ENCODE measurements around the gene PKP1. TPM values are rescaled to one million over a fixed set of nuclear protein-coding genes. Genes with fewer than 3 reads are reported as not detected.

Gene PKP1
- polyA plus RNA-seq, 3 donors, result not detected

DNA sequence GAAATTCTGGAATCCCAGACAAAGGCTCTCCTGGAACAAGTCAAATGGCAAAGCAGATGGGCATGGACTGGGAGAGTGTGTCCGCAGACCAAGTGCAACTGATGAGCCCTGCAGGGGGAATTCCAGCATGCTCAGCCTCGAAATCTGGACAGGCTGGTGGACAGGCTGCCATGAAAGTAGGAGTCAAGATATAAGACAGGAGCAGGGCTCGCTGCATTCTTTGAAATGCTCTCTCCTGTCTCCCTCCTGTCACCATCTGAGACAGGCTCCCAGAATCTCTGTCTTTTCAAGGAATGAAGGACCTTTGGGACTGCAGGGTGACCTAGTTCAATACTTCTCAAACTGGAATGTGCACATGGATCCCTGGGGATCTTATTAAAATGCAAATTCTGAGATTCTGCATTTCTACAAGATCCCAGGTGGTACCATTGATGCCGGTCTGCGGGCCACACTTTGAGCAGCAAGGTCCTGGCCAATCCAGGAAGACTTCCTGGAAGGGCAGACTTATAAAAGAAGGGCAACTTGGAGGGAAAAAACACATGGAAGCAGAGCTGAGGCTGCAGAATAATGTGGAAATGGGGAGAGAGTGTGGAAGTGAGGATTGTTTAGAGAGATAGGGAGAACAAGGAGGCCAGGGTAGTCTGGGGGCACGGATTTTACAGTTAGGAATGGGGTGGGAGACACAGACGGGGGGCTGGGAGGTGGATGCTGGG, 64.3 kb downstream of the PKP1 start:
- WGBS (ENCODE audit: insufficient coverage), result 23% methylated on average over 4 of the region's 7 CpGs
- Mint-ChIP-seq H3K27ac (no peak overlapping the region), H3K27me3 (ENCODE audit: low read depth in 3 of 3) (peaks cover 9 to 20% (median 11%) of the 10 kb centered on the region in 3 donors), H3K9me3 (no peaks in the 10 kb centered on the region), H3K36me3 (no peaks in the 10 kb centered on the region), H3K4me1 (no peaks in the 10 kb centered on the region), H3K4me3 (no peak overlapping the region)
- Histone ChIP-seq H3K4me3 (replicated peaks in 1 of 3; ENCODE audit: low read depth in 2 of 3, low read length in 3 of 3) (no peak overlapping the region), H3K9ac (ENCODE audit: insufficient read depth, low read length, poor library complexity, severe bottlenecking) (no peak overlapping the region), H3K36me3 (replicated peaks in 1 of 2; ENCODE audit: control insufficient read depth in 1 of 2, insufficient read depth in 2 of 2, low read length in 2 of 2) (no peaks in the 10 kb centered on the region), H3K27me3 (ENCODE audit: control insufficient read depth in 2 of 2, insufficient read depth in 2 of 2, low read length in 2 of 2) (peaks cover 0 to 9% of the 10 kb centered on the region in 2 donors), H3K79me2 (ENCODE audit: insufficient read depth, low read length) (no peaks in the 10 kb centered on the region), H3K9me3 (replicated peaks in 1 of 2; ENCODE audit: control insufficient read depth in 1 of 2, insufficient read depth in 1 of 2, low read length in 2 of 2) (no peaks in the 10 kb centered on the region), H4K20me1 (ENCODE audit: insufficient read depth, low read length) (no peaks in the 10 kb centered on the region), H3K4me2 (replicated peaks; ENCODE audit: extremely low read depth, low read length, poor library complexity, severe bottlenecking) (no peak overlapping the region), H2AFZ (ENCODE audit: insufficient read depth, low read depth, low read length, poor library complexity, severe bottlenecking) (no peak overlapping the region), H3K27ac (ENCODE audit: low read depth in 1 of 2, low read length in 2 of 2) (no peak overlapping the region), H3K4me1 (ENCODE audit: control insufficient read depth in 1 of 2, insufficient read depth in 2 of 2, low read length in 2 of 2) (no peaks in the 10 kb centered on the region)
- TF ChIP-seq, protein P1, sequence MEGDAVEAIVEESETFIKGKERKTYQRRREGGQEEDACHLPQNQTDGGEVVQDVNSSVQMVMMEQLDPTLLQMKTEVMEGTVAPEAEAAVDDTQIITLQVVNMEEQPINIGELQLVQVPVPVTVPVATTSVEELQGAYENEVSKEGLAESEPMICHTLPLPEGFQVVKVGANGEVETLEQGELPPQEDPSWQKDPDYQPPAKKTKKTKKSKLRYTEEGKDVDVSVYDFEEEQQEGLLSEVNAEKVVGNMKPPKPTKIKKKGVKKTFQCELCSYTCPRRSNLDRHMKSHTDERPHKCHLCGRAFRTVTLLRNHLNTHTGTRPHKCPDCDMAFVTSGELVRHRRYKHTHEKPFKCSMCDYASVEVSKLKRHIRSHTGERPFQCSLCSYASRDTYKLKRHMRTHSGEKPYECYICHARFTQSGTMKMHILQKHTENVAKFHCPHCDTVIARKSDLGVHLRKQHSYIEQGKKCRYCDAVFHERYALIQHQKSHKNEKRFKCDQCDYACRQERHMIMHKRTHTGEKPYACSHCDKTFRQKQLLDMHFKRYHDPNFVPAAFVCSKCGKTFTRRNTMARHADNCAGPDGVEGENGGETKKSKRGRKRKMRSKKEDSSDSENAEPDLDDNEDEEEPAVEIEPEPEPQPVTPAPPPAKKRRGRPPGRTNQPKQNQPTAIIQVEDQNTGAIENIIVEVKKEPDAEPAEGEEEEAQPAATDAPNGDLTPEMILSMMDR (IDR thresholded peaks at IDR 0.05), result no peak
- intact Hi-C loops (cut with micrococcal nuclease), result no loop called here
- no peak for DNase-seq

DNA sequence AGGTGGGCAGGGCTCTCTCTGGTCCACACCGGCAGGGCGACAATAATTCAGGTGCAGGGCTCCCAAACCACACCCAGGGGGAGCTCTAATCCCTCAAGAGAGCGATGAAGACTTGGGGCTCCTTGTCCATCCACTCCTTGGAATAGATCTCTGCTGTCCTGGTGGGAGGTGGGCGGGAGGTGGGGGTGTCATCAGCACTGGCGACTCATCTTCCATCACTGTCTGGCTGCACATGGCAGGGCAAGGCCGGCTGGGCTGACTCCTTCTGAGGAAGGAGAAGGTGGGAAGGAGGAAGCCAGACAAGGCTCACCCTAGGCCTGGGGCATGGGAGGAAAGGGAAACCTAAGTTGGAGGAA, 64.9 kb downstream of the PKP1 start:
- TF ChIP-seq, protein P1 (IDR thresholded peaks at IDR 0.05), result peak; percentile 38
- intact Hi-C loops (cut with micrococcal nuclease), result no loop called here
- Histone ChIP-seq H3K4me2 (replicated peaks; ENCODE audit: extremely low read depth, low read length, poor library complexity, severe bottlenecking) (no peak overlapping the region), H3K4me3 (replicated peaks in 1 of 3; ENCODE audit: low read depth in 2 of 3, low read length in 3 of 3) (no peak overlapping the region), H2AFZ (ENCODE audit: insufficient read depth, low read depth, low read length, poor library complexity, severe bottlenecking) (no peak overlapping the region), H3K4me1 (ENCODE audit: control insufficient read depth in 1 of 2, insufficient read depth in 2 of 2, low read length in 2 of 2) (no peaks in the 10 kb centered on the region), H3K9me3 (replicated peaks in 1 of 2; ENCODE audit: control insufficient read depth in 1 of 2, insufficient read depth in 1 of 2, low read length in 2 of 2) (no peaks in the 10 kb centered on the region), H3K27me3 (ENCODE audit: control insufficient read depth in 2 of 2, insufficient read depth in 2 of 2, low read length in 2 of 2) (peaks cover 0 to 7% of the 10 kb centered on the region in 2 donors), H3K36me3 (replicated peaks in 1 of 2; ENCODE audit: control insufficient read depth in 1 of 2, insufficient read depth in 2 of 2, low read length in 2 of 2) (no peaks in the 10 kb centered on the region), H3K9ac (ENCODE audit: insufficient read depth, low read length, poor library complexity, severe bottlenecking) (no peak overlapping the region), H4K20me1 (ENCODE audit: insufficient read depth, low read length) (no peaks in the 10 kb centered on the region), H3K79me2 (ENCODE audit: insufficient read depth, low read length) (no peaks in the 10 kb centered on the region), H3K27ac (ENCODE audit: low read depth in 1 of 2, low read length in 2 of 2) (no peak overlapping the region)
- Mint-ChIP-seq H3K27me3 (ENCODE audit: low read depth in 3 of 3) (peaks cover 9 to 20% (median 13%) of the 10 kb centered on the region in 3 donors), H3K9me3 (no peaks in the 10 kb centered on the region), H3K36me3 (no peaks in the 10 kb centered on the region), H3K4me3 (no peak overlapping the region), H3K27ac (no peak overlapping the region), H3K4me1 (no peaks in the 10 kb centered on the region)
- WGBS (ENCODE audit: insufficient coverage), result 19% methylated on average over 3 of the region's 6 CpGs
- DNase-seq, result peak in 1 of 3 donors; percentile 1

All from CD14-positive monocyte (primary cell).